NCI-H1930 (cell line): Measurements from ENCODE around the gene ALPK3.
"Not testable (repeated sequence)": the region's sequence is repeated elsewhere in the genome, so short reads cannot be mapped to it uniquely, and the experiment has no call there.

Experiments
- DNase-seq, 2 experiments: peaks; one replicate each; lab custom pipeline; 2025; lab: John Stamatoyannopoulos, UW

ALPK3 gene

DNA sequence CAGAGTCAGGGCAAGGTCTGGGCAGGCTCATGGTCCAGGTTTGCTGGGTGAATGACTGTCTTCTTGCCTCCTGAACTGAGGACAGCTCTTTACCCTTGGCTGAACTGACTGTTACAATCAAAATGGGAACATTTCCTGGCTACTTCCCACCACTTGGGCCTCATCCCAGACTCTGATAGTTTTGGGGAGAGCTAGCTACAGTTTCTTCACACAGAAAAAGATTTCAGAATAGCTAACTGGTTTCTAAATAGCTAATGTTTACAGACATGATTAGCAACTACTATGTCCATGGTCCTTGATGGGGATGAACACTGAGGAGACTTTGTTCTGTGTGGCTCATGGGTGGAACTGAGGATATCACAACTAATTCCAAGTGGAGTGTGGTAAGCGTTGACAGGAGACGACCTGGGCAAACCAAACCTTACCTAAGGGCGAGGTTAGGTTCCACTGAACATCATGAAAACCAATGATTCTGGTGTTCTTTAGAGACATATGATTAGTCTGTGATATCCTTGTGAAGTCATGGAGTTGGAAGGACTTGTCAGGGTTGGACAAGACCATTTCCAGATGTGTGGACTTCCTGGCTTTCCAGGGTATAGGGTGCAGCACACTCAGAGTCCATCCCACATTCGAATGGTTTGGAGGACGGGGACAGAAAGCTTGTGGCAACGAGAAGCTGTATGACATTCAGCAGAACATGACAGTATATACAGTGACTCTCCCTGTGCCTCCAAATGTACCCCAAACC lies 7.3 kb downstream of the ALPK3 start:
- no peak for DNase-seq

DNA sequence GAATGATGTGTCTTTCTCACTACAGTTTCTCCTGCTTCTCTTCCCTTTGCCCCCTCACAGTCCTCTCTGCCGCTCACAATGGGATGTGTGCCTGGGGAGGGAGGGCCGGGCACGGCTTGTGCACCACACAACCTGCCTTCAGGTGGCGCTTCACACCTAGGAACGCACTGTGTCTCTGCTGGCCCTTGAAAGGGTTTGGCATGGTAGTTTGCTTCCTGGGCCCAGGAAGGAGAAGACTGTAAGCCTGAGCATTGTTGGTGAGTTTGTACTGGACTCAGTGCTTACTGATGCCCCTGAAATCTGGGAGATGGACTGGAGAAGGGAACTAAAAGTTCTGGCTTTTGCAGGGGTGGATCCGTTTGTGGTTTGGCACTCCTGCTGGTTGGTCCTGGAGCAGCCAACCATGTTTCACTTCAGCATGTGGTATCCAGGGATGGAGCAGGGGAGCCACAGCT lies 9.2 kb downstream of the ALPK3 start:
- no peak for DNase-seq

- DNase-seq, result no peak
Measured at GRCh38 chr15:84827246-84827645, 10.1 kb downstream of the ALPK3 start.

GRCh38 chr15:84828086-84828908 lies 11.1 kb downstream of the ALPK3 start:
- DNase-seq, result no peak

DNA sequence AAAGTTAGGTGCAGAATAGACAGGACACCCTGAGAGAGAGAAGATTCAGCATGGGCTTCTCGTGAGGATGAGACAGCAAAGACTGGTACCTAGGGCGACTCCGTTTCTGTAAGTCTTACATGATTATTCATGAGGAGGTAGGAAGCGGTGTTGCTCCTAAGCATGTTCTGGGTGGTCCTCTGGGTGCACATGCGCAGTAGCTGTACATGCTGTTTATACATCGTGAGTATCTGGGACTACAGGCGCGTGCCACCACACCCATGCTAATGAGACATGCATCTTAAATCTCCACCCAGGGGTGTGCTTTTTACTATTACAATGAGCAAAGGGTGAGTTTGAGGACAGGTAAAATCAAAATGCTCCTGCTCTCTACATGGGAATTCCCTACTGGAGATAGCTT lies 12.3 kb downstream of the ALPK3 start:
- no peak for DNase-seq

- DNase-seq, result no peak
Measured at GRCh38 chr15:84830036-84830435, 12.9 kb downstream of the ALPK3 start.

DNA sequence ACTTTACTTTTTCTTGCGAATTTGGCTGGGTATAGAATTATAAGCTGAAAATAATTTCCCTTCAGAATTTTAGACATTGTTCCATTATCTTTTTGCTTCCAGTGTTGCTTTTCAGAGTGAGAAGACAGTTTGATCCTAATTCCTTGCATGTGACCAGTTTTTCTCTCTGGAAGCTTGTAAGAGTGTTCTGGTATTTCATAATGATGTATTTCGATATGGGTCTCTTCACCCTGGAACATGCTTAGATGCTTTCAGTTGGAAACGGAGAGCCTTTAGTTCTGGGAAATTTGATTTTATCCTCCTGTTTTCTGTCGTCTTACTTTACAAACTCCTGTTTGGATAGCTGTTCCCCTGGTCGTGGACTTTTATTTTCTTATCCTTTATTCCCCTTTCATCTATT lies 13.9 kb downstream of the ALPK3 start:
- DNase-seq, result no peak

GRCh38 chr15:84831613-84832012 lies 14.5 kb downstream of the ALPK3 start:
- no peak for DNase-seq

GRCh38 chr15:84832448-84833040 lies 15.4 kb downstream of the ALPK3 start:
- no peak for DNase-seq

DNA sequence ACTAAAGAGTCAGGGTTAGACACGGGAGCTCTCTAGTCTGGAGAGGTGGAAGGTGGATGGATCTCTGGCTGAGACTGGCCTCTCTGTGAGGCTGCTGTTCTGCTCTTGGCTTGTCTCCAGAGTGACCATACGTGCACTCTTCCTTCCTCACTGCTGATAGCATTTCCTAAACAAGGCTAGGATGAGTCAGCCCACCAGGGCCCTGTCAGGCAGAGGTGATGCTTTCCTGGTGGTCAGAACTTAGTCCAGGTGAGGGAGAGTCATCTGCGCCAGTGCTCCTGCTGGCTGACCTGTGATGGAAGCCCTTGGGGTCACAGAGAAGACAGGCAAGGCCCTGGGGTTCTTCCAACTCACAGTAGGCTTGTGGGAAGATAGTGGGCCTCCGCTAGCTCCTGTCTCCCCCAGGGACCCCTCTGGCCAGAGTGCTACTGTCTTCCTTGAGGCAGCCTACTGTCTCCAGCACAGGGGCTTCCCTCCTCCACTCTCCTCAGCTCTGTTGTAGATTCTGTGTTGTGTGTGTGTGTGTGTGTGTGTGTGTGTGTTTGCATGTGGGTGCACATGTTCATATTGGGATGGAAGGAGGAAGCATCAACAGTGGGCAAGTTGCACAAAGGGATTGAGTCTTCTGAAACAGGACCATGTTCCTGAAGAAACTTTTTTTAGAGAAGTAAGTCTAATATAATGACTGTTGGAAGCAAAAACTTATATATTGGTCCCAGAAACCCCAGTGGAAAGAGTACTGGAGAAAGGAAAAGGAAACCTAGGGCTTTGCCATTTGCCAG lies 16.5 kb downstream of the ALPK3 start:
- DNase-seq, result no peak

DNA sequence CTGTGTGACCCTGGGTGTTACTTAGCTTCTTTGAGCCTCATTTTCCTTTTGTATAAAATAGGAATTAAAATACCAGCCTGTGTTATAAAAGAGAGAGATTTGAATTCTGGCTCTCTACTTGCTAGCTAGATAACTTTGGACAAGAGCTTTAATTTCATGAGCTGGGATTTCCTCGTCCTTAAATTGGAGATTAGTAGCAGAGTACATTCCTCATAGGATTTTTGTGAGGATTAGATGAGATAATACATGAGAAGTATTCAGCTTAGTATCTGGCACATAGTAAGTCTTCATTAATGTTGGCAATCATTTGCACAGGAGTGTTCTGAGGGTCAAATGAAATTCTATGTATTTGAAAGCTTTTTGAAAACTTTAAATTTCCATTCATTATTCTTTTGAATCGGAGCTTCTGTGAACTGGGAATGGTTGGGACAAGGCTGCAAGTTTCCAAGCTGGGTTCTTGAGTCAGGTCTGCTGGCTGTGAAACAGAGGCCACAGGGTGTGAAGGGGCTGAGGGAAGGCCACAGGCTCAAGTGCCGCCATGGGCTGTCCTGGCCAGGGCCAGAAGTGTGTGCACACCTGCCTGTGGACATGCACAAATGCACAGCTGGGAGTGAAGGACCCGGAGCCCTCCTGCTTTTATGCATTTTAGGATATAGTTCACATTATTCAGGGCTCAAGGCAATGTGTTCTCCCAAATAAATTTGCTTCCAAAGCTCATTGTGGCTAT lies 17.2 kb downstream of the ALPK3 start:
- DNase-seq, result no peak

GRCh38 chr15:84834969-84835368 lies 17.8 kb downstream of the ALPK3 start:
- DNase-seq, result no peak

DNA sequence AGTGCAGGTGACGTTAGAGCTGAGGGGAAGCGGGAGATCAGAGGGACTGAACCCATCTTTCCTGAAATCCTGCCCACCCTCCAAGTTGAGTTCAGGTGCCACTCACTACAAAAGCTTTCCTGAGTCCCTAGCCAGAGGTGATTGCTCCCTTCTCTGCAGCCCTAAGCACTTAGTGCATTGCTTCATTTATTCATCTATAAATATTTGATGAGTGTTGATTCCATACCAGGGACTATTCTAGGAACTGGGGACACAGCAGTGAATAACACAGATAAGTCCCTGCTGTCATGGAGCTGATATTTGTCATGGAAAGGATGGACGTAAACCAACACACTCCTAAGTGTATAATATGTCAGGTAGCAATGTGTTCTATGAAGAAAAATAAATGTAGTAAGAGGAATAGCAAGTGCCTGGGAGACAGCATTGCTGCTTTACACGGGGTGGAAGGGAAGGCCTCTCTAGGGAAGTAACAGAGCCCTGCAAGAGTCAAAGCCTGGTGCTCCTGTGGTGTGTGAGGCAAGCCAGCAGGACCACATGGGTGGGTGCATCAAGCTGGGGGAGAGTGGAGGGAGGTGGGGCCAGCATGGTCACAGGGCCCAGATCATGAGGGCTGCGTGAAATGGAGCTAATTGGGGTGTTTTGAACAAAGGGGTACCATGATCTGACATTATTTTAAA lies 18.6 kb downstream of the ALPK3 start:
- no peak for DNase-seq

DNA sequence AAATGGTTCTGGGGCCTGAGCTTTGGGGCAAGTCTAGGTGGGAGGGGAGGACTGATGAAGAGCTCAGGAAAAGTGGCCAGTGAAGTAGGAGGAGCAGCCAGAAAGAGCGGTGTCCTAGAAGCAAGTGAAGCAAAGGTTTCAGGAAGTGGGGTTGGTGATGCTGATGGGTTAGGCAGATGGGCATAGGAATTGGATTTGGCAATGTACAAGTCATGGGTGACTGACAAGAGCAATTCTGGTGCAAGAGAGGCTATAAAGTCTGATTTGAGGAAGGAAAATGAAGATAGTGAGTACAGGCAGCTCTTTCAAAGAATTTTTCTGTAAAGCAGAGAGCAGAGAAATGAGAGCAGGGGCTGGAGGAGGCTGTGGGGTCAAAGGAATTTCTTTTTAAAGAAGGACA lies 19.7 kb downstream of the ALPK3 start:
- DNase-seq, result no peak

GRCh38 chr15:84839714-84840113 lies 22.6 kb downstream of the ALPK3 start:
- DNase-seq, result no peak

- no peak for DNase-seq
Measured at GRCh38 chr15:84840255-84840654, 23.1 kb downstream of the ALPK3 start.

DNA sequence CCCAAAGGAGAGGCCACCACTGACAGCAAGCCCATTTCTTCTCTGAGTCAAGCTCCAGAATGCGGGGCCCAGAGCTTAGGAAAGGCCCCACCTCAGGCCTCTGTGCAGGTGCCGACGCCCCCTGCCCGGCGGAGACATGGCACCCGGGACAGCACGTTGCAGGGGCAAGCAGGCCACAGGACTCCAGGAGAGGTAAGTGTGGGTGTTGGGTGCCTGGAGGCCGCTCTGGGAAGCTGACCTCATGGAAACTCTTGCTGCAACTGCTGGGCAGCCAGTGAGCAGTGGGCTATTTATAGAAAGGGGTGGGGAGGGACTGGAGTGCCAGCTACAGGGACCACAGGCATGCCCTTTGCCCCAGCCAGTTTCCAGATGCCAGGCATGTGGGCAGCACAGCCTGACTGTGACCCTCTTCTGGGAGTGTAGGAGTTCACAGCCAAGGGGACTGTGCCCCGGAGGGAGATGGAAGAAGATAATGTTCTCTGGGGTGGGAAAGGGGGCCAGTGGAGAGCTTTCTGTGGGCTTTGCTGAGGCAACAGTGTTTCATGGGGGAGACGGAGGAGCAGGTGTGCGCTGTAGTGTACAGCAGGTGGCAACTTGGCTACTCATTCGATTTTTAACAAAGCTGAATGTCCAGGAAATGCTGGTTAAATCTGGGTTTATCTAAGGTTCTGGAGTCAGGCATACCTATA lies 23.7 kb downstream of the ALPK3 start:
- no peak for DNase-seq

DNA sequence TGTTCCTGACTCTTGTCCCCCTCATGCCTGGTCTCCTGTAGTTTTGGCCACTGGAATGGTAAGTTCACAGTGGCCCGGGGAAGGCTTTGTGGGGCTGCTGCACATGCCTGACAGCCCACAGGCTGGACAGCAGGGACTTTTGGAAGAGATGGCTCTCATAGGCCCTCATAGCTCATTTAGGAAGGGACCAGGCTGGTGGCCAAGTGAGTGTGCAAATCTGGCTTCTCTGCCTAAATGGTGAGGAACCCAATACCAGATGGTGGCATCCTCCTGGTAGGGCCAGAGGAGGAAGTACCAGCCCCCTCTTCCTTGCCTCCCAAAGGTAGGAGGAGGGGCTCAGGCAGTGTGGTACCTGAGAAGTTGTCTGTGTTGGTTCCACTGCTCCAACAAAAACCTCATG lies 25.6 kb downstream of the ALPK3 start:
- DNase-seq, result no peak

DNA sequence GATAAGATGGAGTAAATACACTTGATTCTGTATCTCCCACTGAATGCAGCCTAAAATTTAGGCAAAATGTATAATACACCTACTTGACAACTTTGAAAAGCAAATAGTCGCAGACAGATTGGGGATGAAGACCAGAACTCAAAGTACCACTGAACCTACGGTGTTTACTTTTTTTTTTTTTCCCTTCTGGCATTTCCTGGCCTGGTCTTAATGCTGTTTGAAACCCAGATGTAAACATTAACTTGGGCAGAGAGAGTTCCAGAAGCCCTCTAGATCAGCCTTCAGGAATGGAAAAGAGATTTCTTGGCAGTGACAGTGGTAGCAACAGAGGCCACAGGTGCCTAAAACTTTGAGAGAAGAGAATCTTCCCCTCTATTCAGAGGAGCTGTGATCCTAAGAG lies 27.8 kb downstream of the ALPK3 start:
- DNase-seq, result no peak

GRCh38 chr15:84845631-84846030 lies 28.5 kb downstream of the ALPK3 start:
- not testable (repeated sequence) for DNase-seq
